GM19239 (cell line): ENCODE data around the gene SEC23B.
"Not testable (repeated sequence)": the region's sequence is repeated elsewhere in the genome, so short reads cannot be mapped to it uniquely, and the experiment has no call there.

Source experiments
- DNase-seq: peaks from one replicate; pipeline ENCODE4 v3.0.0; 2011; ENCODE audit warnings: low spot score; ENCODE audit not compliant: insufficient read length
- FAIRE-seq: peaks from 2 replicates; lab custom pipeline; 2011; peaks lifted over from hg19 to GRCh38; lab: Jason Lieb, UNC

The SEC23B gene

GRCh38 chr20:18523066-18523465, 15.3 kb downstream of the SEC23B start:
- DNase-seq (no peak), FAIRE-seq (no peak)

- FAIRE-seq (no peak), DNase-seq (no peak)
These were observed 16.9 kb downstream of the SEC23B start for GRCh38 chr20:18524646-18525045.

GRCh38 chr20:18526761-18527160, 19.0 kb downstream of the SEC23B start:
- DNase-seq, FAIRE-seq: not testable (repeated sequence)

- no peak for DNase-seq
- no peak for FAIRE-seq
These were observed 19.6 kb downstream of the SEC23B start for GRCh38 chr20:18527339-18527738.

GRCh38 chr20:18527836-18528235, 20.1 kb downstream of the SEC23B start:
- no peak for DNase-seq
- FAIRE-seq: no peak

- DNase-seq (no peak), FAIRE-seq (no peak)
These were observed 21.3 kb downstream of the SEC23B start for GRCh38 chr20:18529041-18529440.

- DNase-seq (no peak), FAIRE-seq (no peak)
These were observed 24.9 kb downstream of the SEC23B start for GRCh38 chr20:18532626-18533025.

- no peak for DNase-seq
- FAIRE-seq: no peak
These were observed 25.8 kb downstream of the SEC23B start for GRCh38 chr20:18533491-18533890.

GRCh38 chr20:18533978-18534644, 26.4 kb downstream of the SEC23B start:
- DNase-seq (no peak), FAIRE-seq (no peak)

GRCh38 chr20:18537651-18538050, 29.9 kb downstream of the SEC23B start:
- no peak for FAIRE-seq

GRCh38 chr20:18541741-18542140, 34.0 kb downstream of the SEC23B start:
- FAIRE-seq (no peak), DNase-seq (no peak)

More at GRCh38 chr20:18537651-18538050, 29.9 kb downstream of the SEC23B start:
- DNase-seq: no peak

GRCh38 chr20:18543216-18543615, 35.5 kb downstream of the SEC23B start:
- no peak for DNase-seq
- no peak for FAIRE-seq

GRCh38 chr20:18543932-18544331, 36.2 kb downstream of the SEC23B start:
- FAIRE-seq: no peak
- DNase-seq: no peak

GRCh38 chr20:18545566-18545965, 37.8 kb downstream of the SEC23B start:
- DNase-seq (no peak), FAIRE-seq (no peak)

GRCh38 chr20:18548465-18548864, 40.7 kb downstream of the SEC23B start:
- FAIRE-seq: no peak
- no peak for DNase-seq

GRCh38 chr20:18553746-18554145, 46.0 kb downstream of the SEC23B start:
- no peak for DNase-seq
- FAIRE-seq: no peak

- DNase-seq: peak; percentile 84
- FAIRE-seq: peak; percentile 98
These were observed 59.4 kb downstream of the SEC23B start, which contains the start of gene SMIM26 for GRCh38 chr20:18566892-18567738. Gene SMIM26, plus strand, starts transcription at chr20:18567432. Its CDS starts 47 bp downstream, at chr20:18567479.

GRCh38 chr20:18567739-18568091, 60.0 kb downstream of the SEC23B start:
- FAIRE-seq: no peak
- DNase-seq: no peak

- FAIRE-seq (no peak), DNase-seq (no peak)
These were observed 63.3 kb downstream of the SEC23B start for GRCh38 chr20:18571009-18571408.

- no peak for FAIRE-seq
- DNase-seq: no peak
These were observed 63.8 kb downstream of the SEC23B start for GRCh38 chr20:18571578-18571977.

GRCh38 chr20:18577942-18578341, 70.2 kb downstream of the SEC23B start:
- no peak for FAIRE-seq
- DNase-seq: no peak
